Activated CD4-positive, alpha-beta T cell treated with anti-CD3 and anti-CD28 coated beads for 4 hours (primary cell): ENCODE data around the gene ZNF85.
"Not testable (repeated sequence)": the region's sequence is repeated elsewhere in the genome, so short reads cannot be mapped to it uniquely, and the experiment has no call there.

Experiments
- DNase-seq, 2 donors: peaks; one replicate each; pipeline ENCODE4 v3.0.0-alpha.2; 2020

The ZNF85 gene

DNA sequence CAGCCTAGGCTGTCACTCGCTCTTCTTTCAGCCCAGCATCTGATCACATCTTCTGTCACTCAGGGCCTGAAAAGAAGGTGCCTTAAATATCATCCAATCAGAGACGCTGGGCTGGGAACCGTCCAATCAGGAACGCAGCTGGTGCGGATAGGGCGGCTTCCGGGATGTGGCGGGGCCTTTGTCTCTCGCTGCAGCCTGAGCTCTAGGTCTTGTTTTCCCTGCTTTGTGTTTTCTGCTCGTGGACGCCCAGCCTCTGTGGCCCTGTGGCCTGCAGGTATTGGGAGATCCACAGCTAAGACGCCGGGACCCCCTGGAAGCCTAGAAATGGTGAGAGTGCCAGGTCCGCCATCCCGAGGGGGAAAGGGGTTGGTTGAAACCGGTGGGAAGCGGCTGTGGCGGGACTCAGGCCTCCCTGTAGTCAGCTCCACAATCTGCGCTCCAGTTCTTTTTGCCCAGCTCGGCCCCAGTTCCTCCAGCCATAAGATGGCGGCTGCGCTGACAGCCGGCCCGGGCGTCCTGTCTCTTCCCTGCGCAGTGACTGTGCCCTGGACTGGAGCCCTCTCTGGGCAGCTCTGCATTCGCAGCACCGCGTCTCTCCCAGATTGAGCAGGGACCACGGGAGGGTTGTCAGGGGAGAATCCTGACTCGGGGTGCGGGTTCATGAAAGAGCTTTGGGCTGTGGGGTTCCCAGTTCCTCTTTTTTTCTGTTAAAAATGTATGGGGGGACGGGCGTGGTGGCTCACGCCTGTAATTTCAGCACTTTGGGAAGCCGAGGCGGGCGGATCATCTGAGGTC lies at the start of gene ZNF85:
TSS of gene ZNF85 (plus strand) at position 175 of the 795 bp plus-strand sequence. CDS start at position 325, 150 bp downstream.
- peak; percentile 80 to 83 for DNase-seq

DNA sequence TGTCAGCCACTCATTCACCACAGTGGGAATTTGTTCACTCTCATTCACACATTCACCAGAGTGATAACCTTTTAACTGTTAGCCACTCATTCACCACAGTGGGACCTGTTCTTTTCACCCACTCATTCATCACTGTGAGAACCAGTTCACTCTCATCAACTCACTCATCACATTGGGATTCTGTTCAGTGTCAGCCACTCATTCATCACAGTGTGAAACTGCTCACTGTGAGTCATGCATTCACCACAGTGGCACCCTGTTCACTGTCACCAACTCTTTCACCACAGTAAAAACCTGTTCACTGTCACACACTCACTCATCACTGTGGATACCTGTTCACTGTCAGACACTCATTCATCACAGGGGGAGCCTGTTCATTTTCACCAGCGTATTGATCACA lies 43.5 kb upstream of the ZNF85 start:
- DNase-seq = no peak

- no peak for DNase-seq
Observed at GRCh38 chr19:20912973-20913372, 10.1 kb upstream of the ZNF85 start.

GRCh38 chr19:20925481-20925880 lies 2.4 kb downstream of the ZNF85 start:
- DNase-seq = no peak

DNA sequence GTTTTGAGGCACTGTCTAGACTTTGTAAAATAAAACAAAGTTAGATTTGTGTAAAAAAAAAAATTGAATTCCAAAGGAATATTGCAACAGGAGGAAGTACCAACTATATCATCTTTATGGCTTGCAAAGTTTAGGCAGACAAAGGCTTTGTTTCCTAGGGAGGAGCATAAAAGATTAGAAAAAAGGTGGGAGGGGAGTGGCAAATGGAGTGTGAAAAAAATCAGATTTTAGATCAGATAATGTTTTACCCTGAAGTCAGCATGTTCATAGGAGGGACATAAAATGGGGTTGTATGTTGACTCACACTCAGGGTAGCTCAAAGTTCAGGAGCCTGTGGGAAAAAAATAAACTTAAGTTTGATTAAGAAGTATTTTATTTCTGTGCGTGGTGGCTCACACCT lies 3.7 kb downstream of the ZNF85 start:
- no peak for DNase-seq

GRCh38 chr19:20928371-20928770 lies 5.3 kb downstream of the ZNF85 start:
- no peak for DNase-seq

DNA sequence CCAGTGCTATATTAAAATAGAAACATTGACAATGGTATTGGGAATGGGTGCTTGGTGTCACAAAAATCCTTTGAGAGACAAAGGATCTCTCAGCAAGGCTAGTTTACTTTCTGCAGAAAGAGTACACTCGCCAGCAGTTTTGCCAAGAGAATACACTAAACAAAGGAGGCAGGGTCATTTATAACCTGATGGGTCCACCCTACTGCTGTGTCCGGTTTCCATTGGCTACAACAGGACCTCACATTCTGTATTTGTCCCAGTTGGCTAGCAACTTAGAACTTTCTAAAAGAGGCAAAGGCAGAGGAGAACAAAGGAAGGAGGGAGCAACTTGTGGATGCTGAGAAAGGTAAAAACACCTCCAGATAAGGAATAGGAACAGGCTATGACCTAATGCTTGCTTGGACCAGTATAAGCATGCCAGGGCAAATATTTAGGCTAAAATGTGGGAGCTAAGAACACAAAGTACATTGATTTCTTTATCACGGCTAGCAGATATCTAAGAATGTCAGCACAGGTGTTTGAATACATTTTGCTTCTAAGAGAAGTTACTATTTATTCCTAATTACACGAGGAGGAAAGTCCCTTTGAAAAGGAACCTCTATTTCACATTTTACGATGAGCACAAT lies 13.4 kb downstream of the ZNF85 start:
- not testable (repeated sequence) for DNase-seq

- not testable (repeated sequence) for DNase-seq
Observed at GRCh38 chr19:20952561-20953095, 29.6 kb downstream of the ZNF85 start.

DNA sequence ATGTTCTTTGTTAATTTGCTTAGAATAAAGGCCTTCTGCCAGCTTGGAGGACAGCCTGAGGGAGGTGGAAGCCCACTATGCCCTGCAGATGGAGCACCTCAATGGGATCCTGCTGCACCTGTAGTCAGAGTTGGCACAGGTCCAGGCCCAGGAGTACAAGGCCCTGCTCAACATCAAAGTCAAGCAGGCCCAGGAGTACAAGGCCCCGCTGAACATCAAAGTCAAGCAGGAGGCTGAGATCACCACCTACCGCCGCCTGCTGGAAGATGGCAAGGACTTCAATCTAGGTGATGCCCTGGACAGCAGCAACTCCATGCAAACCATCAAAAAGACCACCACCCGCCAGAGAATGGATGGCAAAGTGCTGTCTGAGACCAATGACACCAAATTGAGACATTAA lies 41.7 kb downstream of the ZNF85 start:
- no peak for DNase-seq

GRCh38 chr19:20968092-20968491 lies 45.0 kb downstream of the ZNF85 start:
- no peak for DNase-seq

DNA sequence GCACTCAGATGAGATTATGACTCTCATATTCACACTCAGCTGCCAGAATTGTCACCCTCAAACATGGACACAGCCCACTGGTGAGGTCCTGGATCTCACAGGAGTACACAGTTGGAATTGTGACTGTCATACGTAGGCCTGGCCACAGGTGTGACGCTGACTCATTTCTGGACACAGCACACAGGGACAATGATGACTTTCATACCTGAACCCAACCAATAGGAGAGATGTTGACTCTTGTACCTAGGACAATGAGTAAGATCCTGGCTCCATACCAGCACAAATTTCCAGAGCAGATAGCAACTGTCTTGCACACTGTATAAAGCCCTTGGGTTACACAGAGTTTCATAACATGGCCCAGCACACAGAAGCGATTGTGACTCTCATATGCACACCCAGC lies 46.4 kb downstream of the ZNF85 start:
- no peak for DNase-seq

DNA sequence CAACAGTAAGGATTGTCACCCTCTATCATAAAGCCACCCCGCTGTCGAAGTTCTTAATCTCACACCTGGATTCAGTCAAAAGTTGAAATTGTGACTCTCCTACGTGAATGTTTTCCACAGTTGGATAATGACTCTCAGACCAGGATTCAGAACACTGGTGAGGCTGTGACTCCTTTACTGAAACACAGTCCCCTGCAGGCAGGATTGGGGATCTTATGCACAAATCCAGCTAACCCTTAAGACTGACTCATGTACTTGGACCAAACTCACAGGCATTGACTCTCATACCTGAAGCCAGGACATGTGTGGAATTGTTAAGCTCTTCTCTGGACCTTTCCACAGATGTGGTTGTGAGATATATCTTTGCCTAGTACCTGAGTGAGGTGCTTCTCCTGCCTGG lies 46.8 kb downstream of the ZNF85 start:
- no peak for DNase-seq

- DNase-seq = not testable (repeated sequence)
Observed at GRCh38 chr19:20992788-20993187, 69.7 kb downstream of the ZNF85 start.

DNA sequence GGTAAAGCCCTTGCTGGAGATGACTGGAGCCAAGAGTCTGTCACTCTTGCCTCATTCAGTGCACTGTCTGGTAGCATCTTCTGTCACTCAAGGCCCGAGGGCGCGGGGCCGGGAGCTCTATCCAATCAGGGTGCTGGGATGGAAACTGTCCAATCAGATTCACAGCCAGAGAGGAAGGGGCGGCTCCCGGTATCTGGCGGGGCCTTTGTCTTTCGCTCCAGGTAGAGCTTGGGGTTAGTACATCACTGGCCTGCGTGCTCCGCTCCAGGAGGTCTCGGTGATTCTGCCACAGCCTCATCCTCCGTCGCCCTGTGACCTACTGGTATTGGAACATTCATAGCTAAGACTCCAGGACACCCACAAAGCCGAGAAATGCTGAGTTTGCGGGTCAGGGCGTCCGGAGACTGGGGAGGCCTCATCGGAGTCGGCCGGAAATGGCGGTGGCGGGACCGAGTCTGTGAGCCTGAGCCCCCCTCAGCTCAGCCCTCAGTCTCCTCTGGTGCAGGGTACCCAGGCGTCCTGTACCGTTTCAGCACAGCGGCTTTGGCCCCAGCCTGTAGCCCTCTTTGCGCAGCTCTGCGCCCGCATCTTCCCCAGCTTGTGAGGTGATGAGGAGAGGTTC lies 76.8 kb downstream of the ZNF85 start:
- DNase-seq = peak; percentile 76 to 81
